ENCODE results near the gene SFTPA1.

- TF ChIP-seq TAF1 (IDR thresholded peaks at IDR 0.05; ENCODE audit: low read depth), result no peak
- no peak for TF ChIP-seq REST (IDR thresholded peaks at IDR 0.05; ENCODE audit: low read depth)
- TF ChIP-seq CEBPB (IDR thresholded peaks at IDR 0.05), result no peak
- TF ChIP-seq USF1 (IDR thresholded peaks at IDR 0.05), result no peak
- no peak for TF ChIP-seq EP300 (IDR thresholded peaks at IDR 0.05; ENCODE audit: borderline replicate concordance)
- TF ChIP-seq EGR1 (IDR thresholded peaks at IDR 0.05), result no peak
- no peak for TF ChIP-seq RAD21 (IDR thresholded peaks at IDR 0.05; ENCODE audit: low read depth)
- TF ChIP-seq NFIC (IDR thresholded peaks at IDR 0.05), result no peak
- no peak for TF ChIP-seq MAX (IDR thresholded peaks at IDR 0.05)
These were observed 19.2 kb downstream of the SFTPA1 start for GRCh38 chr10:79629955-79630327.
